Trophoblast cell (in vitro differentiated cells and primary cell): ENCODE measurements around the gene STX2.

Experiments used
- DNase-seq, 2 donors: peaks; one replicate each; pipeline ENCODE4 v3.0.0-alpha.2; 2016
- H2AFZ ChIP-seq: 2 replicates; pipeline ENCODE4 v1.6.1; 2013; ENCODE audit warnings: low read length, moderate library complexity, mild to moderate bottlenecking; ENCODE audit not compliant: insufficient read depth, poor library complexity
- H2AK5ac ChIP-seq: 2 replicates; pipeline ENCODE4 v1.6.1; 2013; ENCODE audit warnings: mild to moderate bottlenecking, low read length
- H2BK120ac ChIP-seq: 2 replicates; pipeline ENCODE4 v1.6.1; 2013; ENCODE audit warnings: low read length, mild to moderate bottlenecking, moderate library complexity; ENCODE audit not compliant: insufficient read depth, poor library complexity
- H2BK12ac ChIP-seq: 2 replicates; pipeline ENCODE4 v1.6.1; 2013; ENCODE audit warnings: mild to moderate bottlenecking, low read length, moderate library complexity
- H2BK5ac ChIP-seq: 2 replicates; pipeline ENCODE4 v1.6.1; 2013; ENCODE audit warnings: low read length, low read depth, moderate library complexity, mild to moderate bottlenecking; ENCODE audit not compliant: poor library complexity
- H3K14ac ChIP-seq: 2 replicates; pipeline ENCODE4 v1.6.1; 2013; ENCODE audit warnings: mild to moderate bottlenecking, low read length
- H3K18ac ChIP-seq: 2 replicates; pipeline ENCODE4 v1.6.1; 2013; ENCODE audit warnings: mild to moderate bottlenecking, low read length
- H3K23ac ChIP-seq: 2 replicates; pipeline ENCODE4 v1.6.1; 2013; ENCODE audit warnings: low read length
- H3K27ac ChIP-seq: 2 replicates; pipeline ENCODE4 v1.5.1; 2013; ENCODE audit warnings: low read depth, mild to moderate bottlenecking, inconsistent platforms, low read length, moderate library complexity
- H3K27me3 ChIP-seq: 2 replicates; pipeline ENCODE4 v1.6.1; 2013; ENCODE audit warnings: inconsistent platforms, mild to moderate bottlenecking, low read length, moderate library complexity; ENCODE audit not compliant: insufficient read depth
- H3K36me3 ChIP-seq, 2 experiments: 1 replicate in 1 of 2; 2 replicates in 1 of 2; pipeline ENCODE4 v1.6.1; 2013; ENCODE audit warnings: low read length in 2 of 2, mild to moderate bottlenecking in 2 of 2, moderate library complexity in 1 of 2; ENCODE audit not compliant: insufficient read depth in 2 of 2, control insufficient read depth in 1 of 2
- H3K4ac ChIP-seq: 2 replicates; pipeline ENCODE4 v1.6.1; 2013; ENCODE audit warnings: low read depth, mild to moderate bottlenecking, low read length, moderate library complexity
- H3K4me1 ChIP-seq, 2 experiments: 1 replicate in 1 of 2; 2 replicates in 1 of 2; pipeline ENCODE4 v1.6.1; 2013; ENCODE audit warnings: low read length in 2 of 2, mild to moderate bottlenecking in 2 of 2, moderate library complexity in 1 of 2; ENCODE audit not compliant: insufficient read depth in 2 of 2, control insufficient read depth in 1 of 2
- H3K4me2 ChIP-seq: 2 replicates; pipeline ENCODE4 v1.6.1; 2013; ENCODE audit warnings: inconsistent platforms, mild to moderate bottlenecking, low read length, moderate library complexity
- H3K4me3 ChIP-seq: 2 replicates; pipeline ENCODE4 v1.5.1; 2013; ENCODE audit warnings: mild to moderate bottlenecking, low read depth, low read length, inconsistent platforms
- H3K79me1 ChIP-seq: one replicate; pipeline ENCODE4 v1.6.1; 2013; ENCODE audit warnings: low read length
- H3K79me2 ChIP-seq: 2 replicates; pipeline ENCODE4 v1.6.1; 2013; ENCODE audit warnings: low read length, mild to moderate bottlenecking; ENCODE audit not compliant: control insufficient read depth, insufficient read depth, poor library complexity
- H3K9ac ChIP-seq: 2 replicates; pipeline ENCODE4 v1.6.1; 2013; ENCODE audit warnings: mild to moderate bottlenecking, low read length
- H3K9me3 ChIP-seq: 2 replicates; pipeline ENCODE4 v1.6.1; 2013; ENCODE audit warnings: low read depth, mild to moderate bottlenecking, control low read depth, inconsistent platforms, low read length; ENCODE audit not compliant: insufficient read depth
- H4K12ac ChIP-seq: 2 replicates; pipeline ENCODE4 v1.6.1; 2013; ENCODE audit warnings: low read depth, mild to moderate bottlenecking, low read length, moderate library complexity
- H4K8ac ChIP-seq: 2 replicates; pipeline ENCODE4 v1.6.1; 2013; ENCODE audit warnings: low read depth, mild to moderate bottlenecking, low read length, moderate library complexity
- H4K91ac ChIP-seq: one replicate; pipeline ENCODE4 v1.6.1; 2013; ENCODE audit warnings: low read depth, mild to moderate bottlenecking, low read length, moderate library complexity
- WGBS: extraction: QIAGEN DNeasy Blood & Tissue Kit; methylation state at CpG from one replicate; pipeline ENCODE4 v1.1.7; 2013; ENCODE audit warnings: missing lambda C conversion rate; ENCODE audit not compliant: insufficient read length, insufficient coverage; ENCODE audit errors: extremely low coverage; 5-methylcytosine and 5-hydroxymethylcytosine counted together

Gene STX2

GRCh38 chr12:130815028-130815741 is 23.9 kb downstream of the STX2 start:
- no peaks in the 10 kb centered on the region for H3K79me2 ChIP-seq
- no peak overlapping the region for H3K4ac ChIP-seq
- peaks cover 2 to 10% of the 10 kb centered on the region in 2 experiments for H3K36me3 ChIP-seq
- H4K8ac ChIP-seq = no peak overlapping the region
- WGBS = no CpG with 5 or more reads among the region's 14 CpGs
- peak overlapping the region; percentile 17 for H3K27ac ChIP-seq
- H2BK120ac ChIP-seq = no peak overlapping the region
- no peak overlapping the region for H2AFZ ChIP-seq
- H2BK12ac ChIP-seq = no peak overlapping the region
- no peaks in the 10 kb centered on the region for H3K9me3 ChIP-seq
- DNase-seq = peak; percentile 40 to 64
- no peaks in the 10 kb centered on the region for H3K27me3 ChIP-seq
- H2AK5ac ChIP-seq = no peak overlapping the region
- H3K14ac ChIP-seq = no peak overlapping the region
- H4K91ac ChIP-seq = no peak overlapping the region
- peaks cover 24 to 25% of the 10 kb centered on the region in 2 experiments for H3K4me1 ChIP-seq
- no peak overlapping the region for H3K18ac ChIP-seq
- no peak overlapping the region for H3K4me3 ChIP-seq
- no peak overlapping the region for H2BK5ac ChIP-seq
- H3K4me2 ChIP-seq = no peak overlapping the region
- H3K9ac ChIP-seq = no peak overlapping the region
- H3K23ac ChIP-seq = no peak overlapping the region
- peaks cover 3% of the 10 kb centered on the region for H3K79me1 ChIP-seq
- no peak overlapping the region for H4K12ac ChIP-seq

GRCh38 chr12:130813949-130814348 is 25.1 kb downstream of the STX2 start:
- Histone ChIP-seq H2BK120ac (no peak overlapping the region), H4K12ac (no peak overlapping the region), H3K14ac (no peak overlapping the region), H3K4me2 (no peak overlapping the region), H3K4me3 (no peak overlapping the region), H2AFZ (no peak overlapping the region), H3K79me2 (no peaks in the 10 kb centered on the region), H3K18ac (no peak overlapping the region), H3K27ac (no peak overlapping the region), H2AK5ac (no peak overlapping the region), H3K23ac (no peak overlapping the region), H3K4me1 (peaks cover 24 to 25% of the 10 kb centered on the region in 2 experiments), H3K4ac (no peak overlapping the region), H4K8ac (no peak overlapping the region), H3K9ac (no peak overlapping the region), H3K79me1 (peaks cover 3% of the 10 kb centered on the region), H3K36me3 (peaks cover 2 to 10% of the 10 kb centered on the region in 2 experiments), H3K9me3 (no peaks in the 10 kb centered on the region), H4K91ac (no peak overlapping the region), H2BK5ac (no peak overlapping the region), H2BK12ac (no peak overlapping the region), H3K27me3 (no peaks in the 10 kb centered on the region)
- DNase-seq = no peak
- WGBS = no CpG with 5 or more reads among the region's 14 CpGs

GRCh38 chr12:130813436-130813835 is 25.6 kb downstream of the STX2 start:
- Histone ChIP-seq H3K36me3 (peaks cover 5 to 10% of the 10 kb centered on the region in 2 experiments), H3K79me2 (no peaks in the 10 kb centered on the region), H2AK5ac (no peak overlapping the region), H3K9ac (no peak overlapping the region), H3K4me2 (no peak overlapping the region), H3K18ac (peak overlapping the region; percentile 33), H4K12ac (no peak overlapping the region), H2BK120ac (no peak overlapping the region), H3K79me1 (peaks cover 3% of the 10 kb centered on the region), H3K4me3 (no peak overlapping the region), H3K4me1 (peaks cover 21% of the 10 kb centered on the region in 2 experiments), H4K91ac (no peak overlapping the region), H2BK12ac (no peak overlapping the region), H2BK5ac (no peak overlapping the region), H3K23ac (no peak overlapping the region), H3K27me3 (no peaks in the 10 kb centered on the region), H3K4ac (no peak overlapping the region), H2AFZ (no peak overlapping the region), H4K8ac (no peak overlapping the region), H3K27ac (no peak overlapping the region), H3K9me3 (no peaks in the 10 kb centered on the region), H3K14ac (no peak overlapping the region)
- no peak for DNase-seq
- no CpG with 5 or more reads among the region's 10 CpGs for WGBS

- no peak overlapping the region for H4K12ac ChIP-seq
- H2BK120ac ChIP-seq = no peak overlapping the region
- no peak overlapping the region for H4K91ac ChIP-seq
- no peaks in the 10 kb centered on the region for H3K9me3 ChIP-seq
- H2AFZ ChIP-seq = no peak overlapping the region
- H4K8ac ChIP-seq = no peak overlapping the region
- no peak overlapping the region for H2BK5ac ChIP-seq
- no peak overlapping the region for H3K4me2 ChIP-seq
- no peak overlapping the region for H3K27ac ChIP-seq
- no peak overlapping the region for H2BK12ac ChIP-seq
- peaks cover 16% of the 10 kb centered on the region for H3K79me1 ChIP-seq
- no peak overlapping the region for H3K14ac ChIP-seq
- H3K4me3 ChIP-seq = no peak overlapping the region
- no peak overlapping the region for H2AK5ac ChIP-seq
- WGBS = no CpG with 5 or more reads among the region's 6 CpGs
- H3K4ac ChIP-seq = no peak overlapping the region
- H3K36me3 ChIP-seq = peaks cover 5 to 12% of the 10 kb centered on the region in 2 experiments
- peaks cover 2% of the 10 kb centered on the region for H3K79me2 ChIP-seq
- no peak overlapping the region for H3K9ac ChIP-seq
- H3K4me1 ChIP-seq = peaks cover 25 to 26% of the 10 kb centered on the region in 2 experiments
- no peak overlapping the region for H3K23ac ChIP-seq
- H3K27me3 ChIP-seq = no peaks in the 10 kb centered on the region
- DNase-seq = no peak
- no peak overlapping the region for H3K18ac ChIP-seq
Measured at GRCh38 chr12:130809791-130810190, 29.3 kb downstream of the STX2 start.
